ENCODE results near the gene SH3GL1. TPM values are rescaled to one million over a fixed set of nuclear protein-coding genes. Genes with fewer than 3 reads are reported as not detected.
A peak's percentile ranks its signal among the peaks of the same experiment; 100 is the strongest.

SH3GL1 gene
- total RNA-seq, 3 donors from 2014 or later = 25.6 to 52.5 (median 33.8) TPM

- Histone ChIP-seq H3K9me3 (no peaks in the 10 kb centered on the region), H3K27me3 (no peaks in the 10 kb centered on the region), H3K4me1 (no peaks in the 10 kb centered on the region), H3K36me3 (no peaks in the 10 kb centered on the region), H3K4me3 (no peak overlapping the region), H3K27ac (no peak overlapping the region)
- no peak for DNase-seq (ENCODE audit: low spot score in 2 of 2)
- intact Hi-C loops (cut with DNase I; ENCODE audit: low total_unique reads) = no loop called here
- TF ChIP-seq POLR2AphosphoS5 (IDR thresholded peaks at IDR 0.05) = no peak
These were observed 13.2 kb upstream of the SH3GL1 start for GRCh38 chr19:4413588-4413987.

GRCh38 chr19:4409123-4409933 is 9.0 kb upstream of the SH3GL1 start:
- TF ChIP-seq POLR2A (IDR thresholded peaks at IDR 0.05) (no peak), POLR2AphosphoS5 (IDR thresholded peaks at IDR 0.05) (no peak)
- TF ChIP-seq, protein P1, sequence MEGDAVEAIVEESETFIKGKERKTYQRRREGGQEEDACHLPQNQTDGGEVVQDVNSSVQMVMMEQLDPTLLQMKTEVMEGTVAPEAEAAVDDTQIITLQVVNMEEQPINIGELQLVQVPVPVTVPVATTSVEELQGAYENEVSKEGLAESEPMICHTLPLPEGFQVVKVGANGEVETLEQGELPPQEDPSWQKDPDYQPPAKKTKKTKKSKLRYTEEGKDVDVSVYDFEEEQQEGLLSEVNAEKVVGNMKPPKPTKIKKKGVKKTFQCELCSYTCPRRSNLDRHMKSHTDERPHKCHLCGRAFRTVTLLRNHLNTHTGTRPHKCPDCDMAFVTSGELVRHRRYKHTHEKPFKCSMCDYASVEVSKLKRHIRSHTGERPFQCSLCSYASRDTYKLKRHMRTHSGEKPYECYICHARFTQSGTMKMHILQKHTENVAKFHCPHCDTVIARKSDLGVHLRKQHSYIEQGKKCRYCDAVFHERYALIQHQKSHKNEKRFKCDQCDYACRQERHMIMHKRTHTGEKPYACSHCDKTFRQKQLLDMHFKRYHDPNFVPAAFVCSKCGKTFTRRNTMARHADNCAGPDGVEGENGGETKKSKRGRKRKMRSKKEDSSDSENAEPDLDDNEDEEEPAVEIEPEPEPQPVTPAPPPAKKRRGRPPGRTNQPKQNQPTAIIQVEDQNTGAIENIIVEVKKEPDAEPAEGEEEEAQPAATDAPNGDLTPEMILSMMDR (IDR thresholded peaks at IDR 0.05) = no peak
- DNase-seq (ENCODE audit: low spot score in 2 of 2) = no peak
- intact Hi-C loops (cut with DNase I; ENCODE audit: low total_unique reads) = no loop called here
- Histone ChIP-seq H3K9me3 (no peaks in the 10 kb centered on the region), H3K27me3 (no peaks in the 10 kb centered on the region), H3K4me3 (no peak overlapping the region), H3K4me1 (no peaks in the 10 kb centered on the region), H3K27ac (no peak overlapping the region), H3K36me3 (no peaks in the 10 kb centered on the region)

- Histone ChIP-seq H3K4me1 (peaks cover 8% of the 10 kb centered on the region in 2 donors), H3K4me3 (no peak overlapping the region), H3K9me3 (no peaks in the 10 kb centered on the region), H3K36me3 (no peaks in the 10 kb centered on the region), H3K27ac (no peak overlapping the region), H3K27me3 (no peaks in the 10 kb centered on the region)
- no peak for DNase-seq (ENCODE audit: low spot score in 2 of 2)
- intact Hi-C loops (cut with DNase I; ENCODE audit: low total_unique reads) = loop anchor here (1.0 kb wide), 1 partner anchor 39 kb away; no protein-coding TSS in a partner anchor
- TF ChIP-seq POLR2AphosphoS5 (IDR thresholded peaks at IDR 0.05) = no peak
These were observed 6.3 kb upstream of the SH3GL1 start for GRCh38 chr19:4406626-4407025.

GRCh38 chr19:4405977-4406376 is 5.6 kb upstream of the SH3GL1 start:
- no peak for DNase-seq (ENCODE audit: low spot score in 2 of 2)
- Histone ChIP-seq H3K4me3 (no peak overlapping the region), H3K9me3 (no peaks in the 10 kb centered on the region), H3K27ac (no peak overlapping the region), H3K27me3 (no peaks in the 10 kb centered on the region), H3K36me3 (no peaks in the 10 kb centered on the region), H3K4me1 (peaks cover 8% of the 10 kb centered on the region in 2 donors)
- intact Hi-C loops (cut with DNase I; ENCODE audit: low total_unique reads) = loop anchor here (1.0 kb wide), 1 partner anchor 39 kb away; no protein-coding TSS in a partner anchor
- TF ChIP-seq POLR2A (IDR thresholded peaks at IDR 0.05) (no peak), POLR2AphosphoS5 (IDR thresholded peaks at IDR 0.05) (no peak)
- TF ChIP-seq, protein P1 (IDR thresholded peaks at IDR 0.05) = no peak

DNA sequence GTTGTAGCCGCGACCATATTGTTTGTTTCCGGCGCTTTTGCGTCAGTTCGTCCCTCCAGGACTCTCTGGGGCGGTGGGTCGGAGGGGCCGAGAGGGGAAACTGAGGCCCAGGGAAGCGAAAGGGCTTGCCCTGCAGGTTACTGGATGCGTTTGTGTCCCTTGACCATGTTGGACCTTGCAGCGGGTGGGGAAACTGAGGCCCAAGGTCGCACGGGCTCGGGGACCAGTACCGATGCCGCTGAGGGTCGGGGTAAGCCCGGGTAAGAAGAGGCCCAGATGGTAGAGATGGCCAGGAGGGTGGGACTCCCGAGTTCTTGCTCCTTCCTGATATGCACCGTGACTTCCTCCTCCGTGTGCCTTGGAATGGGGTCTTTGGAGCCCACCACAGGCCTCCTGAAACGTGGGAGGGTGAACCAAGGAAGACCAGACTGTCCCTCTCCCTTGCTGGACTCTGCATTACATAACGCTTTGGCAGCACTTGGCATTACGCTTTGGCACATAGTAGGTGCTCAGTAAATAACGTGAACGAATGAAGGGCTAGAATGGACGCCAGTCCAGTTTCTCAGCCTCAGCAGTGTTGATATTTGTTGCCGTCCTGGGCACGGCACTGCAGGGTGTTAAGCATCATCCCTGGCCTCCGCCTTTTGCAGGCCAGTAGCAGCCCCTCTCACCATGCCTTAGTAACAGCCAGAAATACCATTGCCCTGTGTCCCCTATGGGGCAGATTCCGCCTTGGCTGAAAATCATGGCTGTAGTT is 2.8 kb upstream of the SH3GL1 start:
- peaks cover 8 to 13% of the 10 kb centered on the region in 2 donors for H3K4me1 ChIP-seq
- H3K27me3 ChIP-seq = no peaks in the 10 kb centered on the region
- intact Hi-C loops (cut with DNase I; ENCODE audit: low total_unique reads) = no loop called here
- TF ChIP-seq, protein P1 (IDR thresholded peaks at IDR 0.05) = no peak
- no peak for TF ChIP-seq POLR2AphosphoS5 (IDR thresholded peaks at IDR 0.05)
- TF ChIP-seq POLR2A (IDR thresholded peaks at IDR 0.05) = no peak
- H3K4me3 ChIP-seq = peak overlapping the region; percentile 62 to 95 (median 89)
- H3K27ac ChIP-seq = peak overlapping the region; percentile 90 to 97
- no peak for DNase-seq (ENCODE audit: low spot score in 2 of 2)
- H3K36me3 ChIP-seq = no peaks in the 10 kb centered on the region
- no peaks in the 10 kb centered on the region for H3K9me3 ChIP-seq

All from breast epithelium (tissue), 4 donors.